Trophoblast cell (in vitro differentiated cells and primary cell): ENCODE measurements around the gene RTP5.

ENCODE experiments used
- DNase-seq, 2 donors: peaks; one replicate each; pipeline ENCODE4 v3.0.0-alpha.2; 2016
- H2AFZ ChIP-seq: 2 replicates; pipeline ENCODE4 v1.6.1; 2013; ENCODE audit warnings: low read length, moderate library complexity, mild to moderate bottlenecking; ENCODE audit not compliant: insufficient read depth, poor library complexity
- H2AK5ac ChIP-seq: 2 replicates; pipeline ENCODE4 v1.6.1; 2013; ENCODE audit warnings: mild to moderate bottlenecking, low read length
- H2BK120ac ChIP-seq: 2 replicates; pipeline ENCODE4 v1.6.1; 2013; ENCODE audit warnings: low read length, mild to moderate bottlenecking, moderate library complexity; ENCODE audit not compliant: insufficient read depth, poor library complexity
- H2BK12ac ChIP-seq: 2 replicates; pipeline ENCODE4 v1.6.1; 2013; ENCODE audit warnings: mild to moderate bottlenecking, low read length, moderate library complexity
- H2BK5ac ChIP-seq: 2 replicates; pipeline ENCODE4 v1.6.1; 2013; ENCODE audit warnings: low read length, low read depth, moderate library complexity, mild to moderate bottlenecking; ENCODE audit not compliant: poor library complexity
- H3K14ac ChIP-seq: 2 replicates; pipeline ENCODE4 v1.6.1; 2013; ENCODE audit warnings: mild to moderate bottlenecking, low read length
- H3K18ac ChIP-seq: 2 replicates; pipeline ENCODE4 v1.6.1; 2013; ENCODE audit warnings: mild to moderate bottlenecking, low read length
- H3K23ac ChIP-seq: 2 replicates; pipeline ENCODE4 v1.6.1; 2013; ENCODE audit warnings: low read length
- H3K27ac ChIP-seq: 2 replicates; pipeline ENCODE4 v1.5.1; 2013; ENCODE audit warnings: low read depth, mild to moderate bottlenecking, inconsistent platforms, low read length, moderate library complexity
- H3K27me3 ChIP-seq: 2 replicates; pipeline ENCODE4 v1.6.1; 2013; ENCODE audit warnings: inconsistent platforms, mild to moderate bottlenecking, low read length, moderate library complexity; ENCODE audit not compliant: insufficient read depth
- H3K36me3 ChIP-seq, 2 experiments: 1 replicate in 1 of 2; 2 replicates in 1 of 2; pipeline ENCODE4 v1.6.1; 2013; ENCODE audit warnings: low read length in 2 of 2, mild to moderate bottlenecking in 2 of 2, moderate library complexity in 1 of 2; ENCODE audit not compliant: insufficient read depth in 2 of 2, control insufficient read depth in 1 of 2
- H3K4ac ChIP-seq: 2 replicates; pipeline ENCODE4 v1.6.1; 2013; ENCODE audit warnings: low read depth, mild to moderate bottlenecking, low read length, moderate library complexity
- H3K4me1 ChIP-seq, 2 experiments: 1 replicate in 1 of 2; 2 replicates in 1 of 2; pipeline ENCODE4 v1.6.1; 2013; ENCODE audit warnings: low read length in 2 of 2, mild to moderate bottlenecking in 2 of 2, moderate library complexity in 1 of 2; ENCODE audit not compliant: insufficient read depth in 2 of 2, control insufficient read depth in 1 of 2
- H3K4me2 ChIP-seq: 2 replicates; pipeline ENCODE4 v1.6.1; 2013; ENCODE audit warnings: inconsistent platforms, mild to moderate bottlenecking, low read length, moderate library complexity
- H3K4me3 ChIP-seq: 2 replicates; pipeline ENCODE4 v1.5.1; 2013; ENCODE audit warnings: mild to moderate bottlenecking, low read depth, low read length, inconsistent platforms
- H3K79me1 ChIP-seq: one replicate; pipeline ENCODE4 v1.6.1; 2013; ENCODE audit warnings: low read length
- H3K79me2 ChIP-seq: 2 replicates; pipeline ENCODE4 v1.6.1; 2013; ENCODE audit warnings: low read length, mild to moderate bottlenecking; ENCODE audit not compliant: control insufficient read depth, insufficient read depth, poor library complexity
- H3K9ac ChIP-seq: 2 replicates; pipeline ENCODE4 v1.6.1; 2013; ENCODE audit warnings: mild to moderate bottlenecking, low read length
- H3K9me3 ChIP-seq: 2 replicates; pipeline ENCODE4 v1.6.1; 2013; ENCODE audit warnings: low read depth, mild to moderate bottlenecking, control low read depth, inconsistent platforms, low read length; ENCODE audit not compliant: insufficient read depth
- H4K12ac ChIP-seq: 2 replicates; pipeline ENCODE4 v1.6.1; 2013; ENCODE audit warnings: low read depth, mild to moderate bottlenecking, low read length, moderate library complexity
- H4K8ac ChIP-seq: 2 replicates; pipeline ENCODE4 v1.6.1; 2013; ENCODE audit warnings: low read depth, mild to moderate bottlenecking, low read length, moderate library complexity
- H4K91ac ChIP-seq: one replicate; pipeline ENCODE4 v1.6.1; 2013; ENCODE audit warnings: low read depth, mild to moderate bottlenecking, low read length, moderate library complexity
- WGBS: extraction: QIAGEN DNeasy Blood & Tissue Kit; methylation state at CpG from one replicate; pipeline ENCODE4 v1.1.7; 2013; ENCODE audit warnings: missing lambda C conversion rate; ENCODE audit not compliant: insufficient read length, insufficient coverage; ENCODE audit errors: extremely low coverage; 5-methylcytosine and 5-hydroxymethylcytosine counted together

Gene RTP5

GRCh38 chr2:241857572-241858121, 11.9 kb upstream of the RTP5 start:
- Histone ChIP-seq H3K4me2 (no peak overlapping the region), H3K79me2 (no peaks in the 10 kb centered on the region), H4K91ac (no peak overlapping the region), H3K4me3 (no peak overlapping the region), H3K18ac (no peak overlapping the region), H3K27ac (no peak overlapping the region), H3K23ac (no peak overlapping the region), H3K27me3 (no peaks in the 10 kb centered on the region), H2BK120ac (no peak overlapping the region), H3K79me1 (no peaks in the 10 kb centered on the region), H3K36me3 (no peaks in the 10 kb centered on the region), H2AFZ (no peak overlapping the region), H2BK12ac (no peak overlapping the region), H2BK5ac (no peak overlapping the region), H3K4me1 (no peaks in the 10 kb centered on the region), H3K9me3 (no peaks in the 10 kb centered on the region), H4K8ac (no peak overlapping the region), H3K9ac (no peak overlapping the region), H4K12ac (no peak overlapping the region), H2AK5ac (no peak overlapping the region), H3K4ac (no peak overlapping the region), H3K14ac (no peak overlapping the region)
- WGBS = no CpG with 5 or more reads among the region's 18 CpGs
- DNase-seq = no peak

- H3K23ac ChIP-seq = no peak within 1 kb of the TSS
- no peak within 1 kb of the TSS for H2BK12ac ChIP-seq
- no peaks in the 10 kb centered on the region for H3K79me2 ChIP-seq
- no peaks in the 10 kb centered on the region for H3K36me3 ChIP-seq
- no peak within 1 kb of the TSS for H3K14ac ChIP-seq
- H3K4me3 ChIP-seq = no peak within 1 kb of the TSS
- H2BK120ac ChIP-seq = no peak within 1 kb of the TSS
- no peak for DNase-seq
- H3K4me2 ChIP-seq = no peak within 1 kb of the TSS
- H3K18ac ChIP-seq = no peak within 1 kb of the TSS
- H2BK5ac ChIP-seq = no peak within 1 kb of the TSS
- no peak within 1 kb of the TSS for H2AFZ ChIP-seq
- H4K91ac ChIP-seq = no peak within 1 kb of the TSS
- no peaks in the 10 kb centered on the region for H3K4me1 ChIP-seq
- H3K9me3 ChIP-seq = no peaks in the 10 kb centered on the region
- no peaks in the 10 kb centered on the region for H3K27me3 ChIP-seq
- H3K79me1 ChIP-seq = no peaks in the 10 kb centered on the region
- no peak within 1 kb of the TSS for H4K12ac ChIP-seq
- H3K27ac ChIP-seq = no peak within 1 kb of the TSS
- no peak within 1 kb of the TSS for H2AK5ac ChIP-seq
- H3K9ac ChIP-seq = no peak within 1 kb of the TSS
- no peak within 1 kb of the TSS for H3K4ac ChIP-seq
- no peak within 1 kb of the TSS for H4K8ac ChIP-seq
- no CpG with 5 or more reads among the region's 28 CpGs for WGBS
Observed at GRCh38 chr2:241858206-241859016, 11.1 kb upstream of the RTP5 start, which contains the start of gene PDCD1. Gene PDCD1 (minus strand): TSS chr2:241858894. CDS start chr2:241858838, 56 bp downstream.

GRCh38 chr2:241859017-241859435, 10.5 kb upstream of the RTP5 start:
- WGBS = no CpG with 5 or more reads among the region's 9 CpGs
- H3K4me3 ChIP-seq = no peak overlapping the region
- H3K18ac ChIP-seq = no peak overlapping the region
- no peak overlapping the region for H3K14ac ChIP-seq
- H3K36me3 ChIP-seq = no peaks in the 10 kb centered on the region
- H4K8ac ChIP-seq = no peak overlapping the region
- H3K27me3 ChIP-seq = no peaks in the 10 kb centered on the region
- H3K79me2 ChIP-seq = no peaks in the 10 kb centered on the region
- H3K4ac ChIP-seq = no peak overlapping the region
- H3K9ac ChIP-seq = no peak overlapping the region
- H3K9me3 ChIP-seq = no peaks in the 10 kb centered on the region
- H2AFZ ChIP-seq = no peak overlapping the region
- no peaks in the 10 kb centered on the region for H3K79me1 ChIP-seq
- H2BK12ac ChIP-seq = no peak overlapping the region
- H3K23ac ChIP-seq = no peak overlapping the region
- DNase-seq = no peak
- H4K91ac ChIP-seq = no peak overlapping the region
- no peak overlapping the region for H2AK5ac ChIP-seq
- no peak overlapping the region for H2BK120ac ChIP-seq
- H4K12ac ChIP-seq = no peak overlapping the region
- no peak overlapping the region for H3K4me2 ChIP-seq
- H3K4me1 ChIP-seq = no peaks in the 10 kb centered on the region
- no peak overlapping the region for H2BK5ac ChIP-seq
- no peak overlapping the region for H3K27ac ChIP-seq

GRCh38 chr2:241859436-241860183, 9.9 kb upstream of the RTP5 start:
- Histone ChIP-seq H3K4me1 (no peaks in the 10 kb centered on the region), H3K27ac (no peak overlapping the region), H3K36me3 (no peaks in the 10 kb centered on the region), H3K4me2 (no peak overlapping the region), H3K4ac (no peak overlapping the region), H4K12ac (no peak overlapping the region), H2BK12ac (no peak overlapping the region), H3K79me1 (no peaks in the 10 kb centered on the region), H3K9ac (no peak overlapping the region), H2BK5ac (no peak overlapping the region), H3K4me3 (no peak overlapping the region), H3K18ac (no peak overlapping the region), H3K9me3 (peaks cover 5% of the 10 kb centered on the region), H4K91ac (no peak overlapping the region), H3K27me3 (no peaks in the 10 kb centered on the region), H2AFZ (no peak overlapping the region), H2BK120ac (no peak overlapping the region), H3K14ac (no peak overlapping the region), H3K79me2 (no peaks in the 10 kb centered on the region), H4K8ac (no peak overlapping the region), H3K23ac (no peak overlapping the region), H2AK5ac (no peak overlapping the region)
- DNase-seq = peak in 1 of 2 donors; percentile 31
- no CpG with 5 or more reads among the region's 30 CpGs for whole genome bisulfite sequencing
